GM23248 (cell line): ENCODE measurements around the gene C1R. TPM values are rescaled to one million over a fixed set of nuclear protein-coding genes. Genes with fewer than 3 reads are reported as not detected.
"Not testable (repeated sequence)": the region's sequence is repeated elsewhere in the genome, so short reads cannot be mapped to it uniquely, and the experiment has no call there.

Experiments
- DNase-seq: peaks from one replicate; pipeline ENCODE4 v3.0.0-alpha.2; 2015
- H2AFZ ChIP-seq: fragments of 200-600 bp; sonication (generic); 2 replicates; pipeline ENCODE4 v1.6.1; 2016; ENCODE audit warnings: antibody characterized with exemption
- H3F3A ChIP-seq: fragments of 200-600 bp; sonication (generic); 2 replicates; pipeline ENCODE4 v1.6.1; 2016; ENCODE audit warnings: mild to moderate bottlenecking, antibody characterized with exemption, mixed run types; ENCODE audit not compliant: insufficient read depth
- H3K27ac ChIP-seq: fragments of 200-600 bp; sonication (generic); 2 replicates; pipeline ENCODE4 v1.5.1; 2016; ENCODE audit warnings: mild to moderate bottlenecking
- H3K27me3 ChIP-seq: fragments of 200-600 bp; sonication (generic); replicated peaks from 2 replicates; pipeline ENCODE4 v1.6.1; 2016; ENCODE audit warnings: mild to moderate bottlenecking; ENCODE audit not compliant: insufficient read depth
- H3K36me3 ChIP-seq: fragments of 200-600 bp; sonication (generic); 2 replicates; pipeline ENCODE4 v1.6.1; 2016; ENCODE audit warnings: low read depth, mild to moderate bottlenecking
- H3K4me1 ChIP-seq: fragments of 200-600 bp; sonication (generic); 2 replicates; pipeline ENCODE4 v1.6.1; 2016; ENCODE audit warnings: mild to moderate bottlenecking; ENCODE audit not compliant: insufficient read depth
- H3K4me2 ChIP-seq: fragments of 200-600 bp; sonication (generic); one replicate; pipeline ENCODE4 v1.6.1; 2016; ENCODE audit warnings: mild to moderate bottlenecking; ENCODE audit not compliant: unreplicated experiment
- H3K4me3 ChIP-seq: fragments of 200-600 bp; sonication (generic); 2 replicates; pipeline ENCODE4 v1.5.1; 2016; ENCODE audit warnings: mild to moderate bottlenecking
- H3K79me2 ChIP-seq: fragments of 200-600 bp; sonication (generic); 2 replicates; pipeline ENCODE4 v1.6.1; 2016; ENCODE audit warnings: mild to moderate bottlenecking; ENCODE audit not compliant: insufficient read depth
- H3K9ac ChIP-seq: fragments of 200-600 bp; sonication (generic); 2 replicates; pipeline ENCODE4 v1.6.1; 2016; ENCODE audit warnings: mild to moderate bottlenecking
- H3K9me2 ChIP-seq: fragments of 200-600 bp; sonication (generic); 2 replicates; pipeline ENCODE4 v1.6.1; 2016; ENCODE audit warnings: mixed run types, mild to moderate bottlenecking, moderate library complexity; ENCODE audit not compliant: insufficient read depth
- H3K9me3 ChIP-seq: fragments of 200-600 bp; sonication (generic); one replicate; pipeline ENCODE4 v1.6.1; 2017; ENCODE audit warnings: low read depth
- H4K20me1 ChIP-seq: fragments of 200-600 bp; sonication (generic); 2 replicates; pipeline ENCODE4 v1.6.0; 2016; ENCODE audit not compliant: insufficient read depth
- EZH2 ChIP-seq: fragments of 200-600 bp; sonication (generic); IDR thresholded peaks from 2 replicates; pipeline ENCODE4 v1.6.1; 2018; ENCODE audit warnings: antibody characterized with exemption, mild to moderate bottlenecking; ENCODE audit not compliant: insufficient read depth, poor library complexity, severe bottlenecking
- EZH2phosphoT487 ChIP-seq: fragments of 200-600 bp; sonication (generic); IDR thresholded peaks from 2 replicates; pipeline ENCODE4 v1.6.1; 2018; ENCODE audit warnings: antibody characterized with exemption, moderate library complexity, mild to moderate bottlenecking, low read depth; ENCODE audit not compliant: insufficient read depth
- WGBS, 2 experiments: methylation state at CpG; one replicate each; pipeline ENCODE4 v1.1.6; 2015 to 2017; ENCODE audit warnings: low lambda C conversion rate in 2 of 2, low coverage in 1 of 2; ENCODE audit errors: missing lambda C conversion rate in 2 of 2; 5-methylcytosine and 5-hydroxymethylcytosine counted together
- in situ Hi-C: fragments of 300-500 bp; cut with MboI; formaldehyde crosslinking; loops from 2 replicates; pipeline ENCODE4 v1.15.0; 2020
- polyA plus RNA-seq: library from polyadenylated mRNA; unstranded; fragments of >200 nt; fragmentation: Nextera tagmentation; extraction: Ambion mirVana; gene quantifications from 2 replicates; pipeline ENCODE4 v1.2.1, GENCODE V29; 2016
- total RNA-seq: library from RNA; depleted of rRNA; stranded (reverse); fragments of >200 nt; shearing (Covaris generic); gene quantifications from 2 replicates; pipeline ENCODE4 v1.2.3, GENCODE V29; 2014

The C1R gene
- total and polyA plus RNA-seq, 2 experiments from 2014 or later, result 51.1 to 75.0 TPM

DNA sequence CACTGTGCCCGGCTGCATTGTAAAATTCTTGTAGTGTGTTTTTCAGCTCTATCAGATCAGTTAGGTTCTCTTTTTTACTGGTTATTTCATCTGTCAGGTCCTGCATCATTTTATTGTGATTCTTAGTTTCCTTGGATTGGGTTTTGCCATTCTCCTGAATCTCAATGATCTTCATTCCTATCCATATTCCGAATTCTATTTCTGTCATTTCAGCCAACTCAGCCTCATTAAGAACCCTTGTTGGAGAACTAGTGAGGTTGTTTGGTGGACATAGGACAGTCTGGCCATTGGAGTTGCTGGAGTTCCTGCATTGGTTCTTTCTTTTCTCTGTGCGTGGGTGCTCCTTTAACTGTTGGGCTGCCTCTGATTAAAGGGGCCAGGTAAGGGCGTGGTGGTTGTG lies 37.3 kb downstream of the C1R start:
- H3F3A ChIP-seq, result peaks cover 1% of the 10 kb centered on the region; the same call in 1 of the 2 replicates
- H4K20me1 ChIP-seq, result no peaks in the 10 kb centered on the region
- H3K9ac ChIP-seq, result no peak overlapping the region
- H3K27me3 ChIP-seq, result 0 out of 2 replicates have a peak, but pooled peaks cover 8% of the 10 kb centered on the region
- DNase-seq, result no peak
- 46 to 65% methylated on average over 4 of the region's 4 CpGs for WGBS, 2 experiments
- no peaks in the 10 kb centered on the region for H3K36me3 ChIP-seq
- H3K79me2 ChIP-seq, result no peaks in the 10 kb centered on the region
- H3K9me2 ChIP-seq, result no peaks in the 10 kb centered on the region
- no peaks in the 10 kb centered on the region for H3K9me3 ChIP-seq
- in situ Hi-C loops, result no loop called here
- peaks cover 3% of the 10 kb centered on the region for H3K4me1 ChIP-seq
- no peak overlapping the region for H3K27ac ChIP-seq
- TF ChIP-seq EZH2phosphoT487 (no peak), EZH2 (no peak)
- H2AFZ ChIP-seq, result no peak overlapping the region
- no peak overlapping the region for H3K4me2 ChIP-seq
- H3K4me3 ChIP-seq, result no peak overlapping the region

DNA sequence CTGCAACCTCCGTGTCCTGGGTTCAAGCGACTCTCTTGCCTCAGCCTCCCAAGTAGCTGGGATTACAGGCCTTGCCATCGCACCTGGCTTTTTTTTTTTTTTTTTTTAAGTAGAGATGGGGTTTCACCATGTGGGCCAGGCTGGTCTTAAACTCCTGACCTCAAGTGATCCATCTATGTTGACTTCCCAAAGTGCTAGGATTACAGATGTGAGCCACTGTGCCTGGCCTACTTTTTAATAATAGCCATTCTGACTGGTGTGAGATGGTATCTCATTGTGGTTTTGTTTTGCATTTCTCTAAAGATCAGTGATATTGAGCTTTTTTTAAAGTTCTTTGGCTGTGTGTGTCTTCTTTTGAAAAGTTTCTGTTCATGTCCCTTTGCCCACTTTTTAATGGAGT lies 42.3 kb downstream of the C1R start:
- DNase-seq, result not testable (repeated sequence)

DNA sequence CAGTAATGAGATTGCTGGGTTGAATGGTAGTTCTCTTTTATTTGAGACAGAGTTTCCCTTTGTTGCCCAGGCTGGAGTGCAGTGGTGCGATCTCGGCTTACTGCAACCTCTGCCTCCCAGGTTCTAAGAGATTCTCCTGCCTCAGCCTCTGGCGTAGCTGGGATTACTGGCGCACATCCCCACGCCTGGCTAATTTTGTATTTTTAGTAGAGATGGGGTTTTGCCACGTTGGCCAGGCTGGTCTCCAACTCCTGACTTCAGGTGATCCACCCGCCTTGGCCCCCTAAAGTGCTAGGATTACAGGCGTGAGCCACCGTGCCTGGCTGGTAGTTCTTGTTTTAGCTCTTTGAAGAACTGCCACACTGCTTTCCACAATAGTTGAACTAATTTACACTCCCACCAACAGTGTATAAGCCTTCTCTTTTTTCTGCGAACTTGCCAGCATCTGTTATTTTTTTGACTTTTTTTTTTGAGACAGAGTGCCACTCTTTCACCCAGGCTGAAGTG lies 42.7 kb downstream of the C1R start:
- in situ Hi-C loops, H3F3A ChIP-seq, H3K27ac ChIP-seq, H3K4me1 ChIP-seq, H3K9ac ChIP-seq, H2AFZ ChIP-seq, H4K20me1 ChIP-seq, DNase-seq, H3K4me2 ChIP-seq, H3K36me3 ChIP-seq, H3K4me3 ChIP-seq, H3K79me2 ChIP-seq, H3K27me3 ChIP-seq, H3K9me2 ChIP-seq, H3K9me3 ChIP-seq: not testable (repeated sequence)
- 82% methylated on average over 10 of the region's 10 CpGs for WGBS, 2 experiments

More for the DNA sequence above, 42.3 kb downstream of the C1R start:
- H4K20me1 ChIP-seq, H3K36me3 ChIP-seq, H3F3A ChIP-seq, H3K9me2 ChIP-seq, H2AFZ ChIP-seq, H3K27ac ChIP-seq, in situ Hi-C loops, H3K4me2 ChIP-seq, H3K4me1 ChIP-seq, H3K9ac ChIP-seq, H3K4me3 ChIP-seq, H3K27me3 ChIP-seq, H3K79me2 ChIP-seq, H3K9me3 ChIP-seq: not testable (repeated sequence)
- 71 to 77% methylated on average over 3 of the region's 3 CpGs for WGBS, 2 experiments

DNA sequence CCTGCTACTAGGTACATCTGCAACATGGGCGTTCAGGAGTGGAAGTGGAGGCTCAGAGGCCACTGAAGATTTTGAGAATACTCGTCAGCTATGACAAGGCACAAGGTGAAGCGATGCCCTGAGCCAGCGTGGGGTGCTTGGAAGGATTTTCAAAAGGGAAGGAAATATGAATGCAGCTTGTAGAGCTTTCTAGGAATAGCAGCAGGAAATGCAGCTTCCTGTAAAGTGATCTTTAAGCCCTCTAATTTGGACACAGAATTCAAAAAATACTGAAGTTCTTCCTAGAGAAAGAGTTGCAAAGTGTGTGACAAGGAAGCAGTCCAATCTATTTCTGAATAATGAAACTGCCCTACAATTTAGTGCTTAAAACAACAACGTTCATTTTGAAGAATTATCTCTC lies 44.9 kb downstream of the C1R start:
- Histone ChIP-seq H3K9me2 (no peaks in the 10 kb centered on the region), H3K79me2 (no peaks in the 10 kb centered on the region), H3K27me3 (0 out of 2 replicates have a peak, but pooled peaks cover under 1% of the 10 kb centered on the region), H2AFZ (no peak overlapping the region), H3K36me3 (no peaks in the 10 kb centered on the region), H3K27ac (no peak overlapping the region), H4K20me1 (no peaks in the 10 kb centered on the region), H3K4me1 (no peaks in the 10 kb centered on the region), H3K4me3 (no peak overlapping the region), H3K4me2 (no peak overlapping the region), H3K9me3 (no peaks in the 10 kb centered on the region), H3F3A (no peaks in the 10 kb centered on the region), H3K9ac (no peak overlapping the region)
- 81 to 91% methylated on average over 5 of the region's 5 CpGs for WGBS, 2 experiments
- DNase-seq, result no peak
- in situ Hi-C loops, result no loop called here
- TF ChIP-seq EZH2phosphoT487 (no peak), EZH2 (no peak)

DNA sequence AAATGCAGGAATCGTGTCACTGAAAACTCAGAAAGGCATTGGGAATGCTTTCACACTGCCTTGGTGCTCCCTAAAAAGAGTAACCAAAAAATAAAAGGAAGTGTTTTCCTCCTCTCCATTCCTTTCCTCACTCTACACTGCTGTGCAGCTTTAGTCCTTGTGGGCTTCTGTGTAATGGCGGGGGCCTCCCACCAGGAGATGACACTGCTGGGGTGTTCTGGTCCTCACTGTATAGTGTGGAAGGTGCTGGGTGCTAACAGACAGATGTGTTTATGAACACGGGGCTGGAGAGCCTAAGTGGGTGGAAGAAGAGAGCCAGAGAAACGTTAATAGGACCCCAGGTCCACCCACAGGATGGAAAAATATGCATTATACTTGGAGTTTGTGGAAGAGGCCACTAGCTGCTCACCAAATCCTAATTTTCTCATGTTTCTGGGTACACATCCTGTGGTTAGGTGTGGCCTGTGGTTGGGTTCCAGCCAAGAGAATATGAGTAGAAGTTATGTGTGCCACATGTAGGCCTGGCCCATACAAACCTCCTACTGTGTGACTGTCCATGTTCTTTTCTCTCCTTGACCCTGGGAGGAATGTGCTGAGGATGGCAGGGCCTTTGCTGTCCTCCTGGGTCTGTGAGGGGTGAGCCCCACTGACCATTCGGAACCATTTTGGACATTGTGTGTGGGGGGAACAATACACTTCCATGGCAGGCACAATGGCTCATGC lies 45.7 kb downstream of the C1R start:
- 70% methylated on average over 5 of the region's 5 CpGs for WGBS, 2 experiments
- H3K4me1 ChIP-seq, result no peaks in the 10 kb centered on the region
- no peaks in the 10 kb centered on the region for H3F3A ChIP-seq
- H3K27ac ChIP-seq, result no peak overlapping the region
- no peaks in the 10 kb centered on the region for H3K36me3 ChIP-seq
- no peak overlapping the region for H3K4me3 ChIP-seq
- no peaks in the 10 kb centered on the region for H3K79me2 ChIP-seq
- TF ChIP-seq EZH2phosphoT487 (no peak), EZH2 (no peak)
- no peak overlapping the region for H2AFZ ChIP-seq
- H3K9ac ChIP-seq, result no peak overlapping the region
- no peak for DNase-seq
- no peaks in the 10 kb centered on the region for H3K27me3 ChIP-seq
- in situ Hi-C loops, result no loop called here
- H3K9me2 ChIP-seq, result no peaks in the 10 kb centered on the region
- H4K20me1 ChIP-seq, result no peaks in the 10 kb centered on the region
- H3K4me2 ChIP-seq, result no peak overlapping the region
- no peaks in the 10 kb centered on the region for H3K9me3 ChIP-seq
